Measurements from ENCODE around the gene LATS2.
"Not testable (repeated sequence)": the region's sequence is repeated elsewhere in the genome, so short reads cannot be mapped to it uniquely, and the experiment has no call there.

DNA sequence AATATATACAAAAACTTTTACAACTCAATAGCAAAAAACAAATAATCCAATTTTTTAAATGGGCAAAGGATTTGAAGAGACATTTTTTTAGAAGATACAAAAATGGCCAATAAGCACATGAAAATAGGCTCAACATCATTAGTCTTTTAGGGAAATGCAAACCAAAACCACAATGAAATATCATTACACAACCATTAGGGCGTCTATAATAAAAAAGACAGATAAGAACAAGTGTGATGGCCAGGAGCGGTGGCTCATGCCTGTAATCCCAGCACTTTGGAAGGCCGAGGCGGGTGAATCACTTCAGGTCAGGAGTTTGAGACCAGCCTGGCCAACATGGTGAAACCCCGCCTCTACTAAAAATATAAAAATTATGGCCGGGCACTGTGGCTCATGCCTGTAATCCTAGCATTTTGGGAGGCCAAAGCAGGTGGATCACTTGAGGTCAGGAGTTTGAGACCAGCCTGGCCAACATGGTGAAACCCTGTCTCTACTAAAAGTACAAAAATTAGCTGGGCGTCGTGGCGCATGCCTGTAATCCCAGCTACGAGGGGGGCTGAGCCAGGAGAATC is 104.3 kb downstream of the LATS2 start:
- TF ChIP-seq, protein P1, sequence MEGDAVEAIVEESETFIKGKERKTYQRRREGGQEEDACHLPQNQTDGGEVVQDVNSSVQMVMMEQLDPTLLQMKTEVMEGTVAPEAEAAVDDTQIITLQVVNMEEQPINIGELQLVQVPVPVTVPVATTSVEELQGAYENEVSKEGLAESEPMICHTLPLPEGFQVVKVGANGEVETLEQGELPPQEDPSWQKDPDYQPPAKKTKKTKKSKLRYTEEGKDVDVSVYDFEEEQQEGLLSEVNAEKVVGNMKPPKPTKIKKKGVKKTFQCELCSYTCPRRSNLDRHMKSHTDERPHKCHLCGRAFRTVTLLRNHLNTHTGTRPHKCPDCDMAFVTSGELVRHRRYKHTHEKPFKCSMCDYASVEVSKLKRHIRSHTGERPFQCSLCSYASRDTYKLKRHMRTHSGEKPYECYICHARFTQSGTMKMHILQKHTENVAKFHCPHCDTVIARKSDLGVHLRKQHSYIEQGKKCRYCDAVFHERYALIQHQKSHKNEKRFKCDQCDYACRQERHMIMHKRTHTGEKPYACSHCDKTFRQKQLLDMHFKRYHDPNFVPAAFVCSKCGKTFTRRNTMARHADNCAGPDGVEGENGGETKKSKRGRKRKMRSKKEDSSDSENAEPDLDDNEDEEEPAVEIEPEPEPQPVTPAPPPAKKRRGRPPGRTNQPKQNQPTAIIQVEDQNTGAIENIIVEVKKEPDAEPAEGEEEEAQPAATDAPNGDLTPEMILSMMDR (IDR thresholded peaks at IDR 0.05): not testable (repeated sequence)
- TF ChIP-seq POLR2A (IDR thresholded peaks at IDR 0.05): not testable (repeated sequence)

All from esophagus squamous epithelium (tissue), 4 donors.